ENCODE results near the gene LINGO4. TPM values are rescaled to one million over a fixed set of nuclear protein-coding genes. Genes with fewer than 3 reads are reported as not detected.

The LINGO4 gene
- total RNA-seq, 4 donors from 2014 or later = not detected

DNA sequence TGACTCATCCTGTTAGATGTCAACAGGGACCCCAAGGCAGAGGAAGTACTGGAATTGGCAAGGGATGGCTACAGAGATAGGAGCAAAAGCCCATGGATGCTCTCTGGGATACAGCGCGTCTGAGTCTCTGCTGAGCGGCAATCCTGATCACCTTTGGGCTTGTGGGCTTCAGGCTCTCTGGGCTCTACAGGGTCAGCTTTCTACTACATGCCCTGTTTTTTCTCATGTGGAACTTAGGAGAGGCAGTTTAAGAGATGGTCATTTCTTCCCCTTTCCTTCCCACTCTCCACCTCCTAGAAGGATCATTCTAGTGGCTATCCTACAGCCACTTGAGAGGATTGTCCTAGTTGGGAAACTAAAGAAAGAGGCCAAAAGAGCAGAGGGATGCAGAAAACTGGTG is 1.3 kb downstream of the LINGO4 start:
- TF ChIP-seq, protein P1, sequence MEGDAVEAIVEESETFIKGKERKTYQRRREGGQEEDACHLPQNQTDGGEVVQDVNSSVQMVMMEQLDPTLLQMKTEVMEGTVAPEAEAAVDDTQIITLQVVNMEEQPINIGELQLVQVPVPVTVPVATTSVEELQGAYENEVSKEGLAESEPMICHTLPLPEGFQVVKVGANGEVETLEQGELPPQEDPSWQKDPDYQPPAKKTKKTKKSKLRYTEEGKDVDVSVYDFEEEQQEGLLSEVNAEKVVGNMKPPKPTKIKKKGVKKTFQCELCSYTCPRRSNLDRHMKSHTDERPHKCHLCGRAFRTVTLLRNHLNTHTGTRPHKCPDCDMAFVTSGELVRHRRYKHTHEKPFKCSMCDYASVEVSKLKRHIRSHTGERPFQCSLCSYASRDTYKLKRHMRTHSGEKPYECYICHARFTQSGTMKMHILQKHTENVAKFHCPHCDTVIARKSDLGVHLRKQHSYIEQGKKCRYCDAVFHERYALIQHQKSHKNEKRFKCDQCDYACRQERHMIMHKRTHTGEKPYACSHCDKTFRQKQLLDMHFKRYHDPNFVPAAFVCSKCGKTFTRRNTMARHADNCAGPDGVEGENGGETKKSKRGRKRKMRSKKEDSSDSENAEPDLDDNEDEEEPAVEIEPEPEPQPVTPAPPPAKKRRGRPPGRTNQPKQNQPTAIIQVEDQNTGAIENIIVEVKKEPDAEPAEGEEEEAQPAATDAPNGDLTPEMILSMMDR (IDR thresholded peaks at IDR 0.05; ENCODE audit: low read depth) = no peak

GRCh38 chr1:151803164-151803563 is 2.1 kb downstream of the LINGO4 start:
- TF ChIP-seq, protein P1 (IDR thresholded peaks at IDR 0.05; ENCODE audit: low read depth) = no peak

GRCh38 chr1:151802372-151802771 is 2.8 kb downstream of the LINGO4 start:
- TF ChIP-seq, protein P1 (IDR thresholded peaks at IDR 0.05; ENCODE audit: low read depth) = no peak

DNA sequence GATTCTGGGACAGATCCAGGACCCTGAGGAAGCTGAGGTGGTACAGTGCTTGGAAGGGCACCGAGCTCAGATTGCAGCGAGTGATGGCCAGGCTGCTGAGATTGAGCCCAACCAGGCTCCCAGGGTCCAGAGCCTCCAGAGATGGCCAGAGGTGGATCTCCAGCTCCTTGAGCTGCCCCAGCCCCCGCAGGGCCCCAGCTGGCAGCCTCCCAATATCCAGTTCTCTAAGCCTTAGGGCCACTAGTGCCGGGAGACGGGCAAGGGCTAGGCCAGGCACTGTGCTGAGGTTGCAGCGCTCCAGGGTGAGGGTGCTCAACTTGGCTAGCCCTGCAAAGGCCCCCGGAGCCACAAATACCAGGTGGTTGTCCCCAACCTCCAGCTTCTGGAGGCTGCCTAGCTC is 3.4 kb downstream of the LINGO4 start:
- TF ChIP-seq, protein P1 (IDR thresholded peaks at IDR 0.05; ENCODE audit: low read depth) = no peak

DNA sequence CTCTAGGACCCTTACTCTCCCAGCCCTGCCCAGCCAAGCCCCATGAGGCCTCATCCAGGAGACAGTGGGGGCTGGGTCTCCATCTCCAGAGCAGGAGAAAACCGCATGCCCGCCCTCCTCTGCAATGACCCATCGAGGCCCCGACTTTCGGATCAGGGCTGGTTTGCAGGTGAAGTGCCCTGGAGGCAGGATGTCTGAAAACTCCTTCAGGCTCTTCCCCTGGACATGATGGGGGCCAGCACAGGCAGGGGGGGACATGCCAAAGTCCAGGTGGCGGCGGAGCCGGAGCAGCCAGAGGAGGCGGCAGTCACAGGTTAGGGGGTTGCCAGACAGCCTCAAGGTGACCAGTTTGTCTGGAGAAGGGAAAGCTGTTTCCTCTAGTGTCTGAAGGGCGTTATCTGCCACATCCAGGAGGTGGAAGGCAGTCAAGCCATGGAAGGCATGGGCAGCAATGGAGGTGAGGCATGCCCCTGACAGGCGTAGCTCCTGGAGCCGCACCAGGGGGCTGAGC is 3.9 kb downstream of the LINGO4 start:
- TF ChIP-seq, protein P1 (IDR thresholded peaks at IDR 0.05; ENCODE audit: low read depth) = no peak

DNA sequence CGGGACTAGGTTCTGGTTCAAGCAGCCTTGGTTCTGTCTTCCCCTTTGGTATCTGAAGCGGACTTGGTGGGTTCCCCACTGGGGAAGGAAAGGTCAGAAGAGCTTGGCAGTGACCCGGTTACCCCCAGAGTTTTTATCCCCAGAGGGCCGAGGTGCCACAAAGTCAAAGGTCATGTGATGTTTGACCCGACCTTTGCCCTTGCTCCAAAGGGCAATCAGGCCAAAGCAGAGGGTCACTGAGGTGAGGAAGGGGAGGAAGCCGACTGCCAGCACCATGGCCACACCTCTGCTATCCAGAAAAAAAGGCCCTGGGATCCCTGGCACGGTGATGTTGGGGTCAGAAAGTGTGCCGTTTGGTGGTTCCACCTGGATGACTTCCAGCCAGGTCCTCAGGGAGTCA is 4.4 kb downstream of the LINGO4 start:
- TF ChIP-seq, protein P1 (IDR thresholded peaks at IDR 0.05; ENCODE audit: low read depth) = no peak

GRCh38 chr1:151799179-151800022 is 5.8 kb downstream of the LINGO4 start:
- TF ChIP-seq, protein P1 (IDR thresholded peaks at IDR 0.05; ENCODE audit: low read depth) = no peak
